ENCODE results near the gene LIPA. TPM values are rescaled to one million over a fixed set of nuclear protein-coding genes. Genes with fewer than 3 reads are reported as not detected.
"Not testable (repeated sequence)": the region's sequence is repeated elsewhere in the genome, so short reads cannot be mapped to it uniquely, and the experiment has no call there.

LIPA gene
- 40.9 and 55.0 TPM in 2 replicates for total RNA-seq

GRCh38 chr10:89251409-89252224 is at the start of gene LIPA:
Gene LIPA (minus strand): TSS chr10:89251775. CDS start chr10:89247648, 4,127 bp downstream.
- DNase-seq (ENCODE audit: low read depth, low spot score) = peak; percentile 88

GRCh38 chr10:89301232-89301631 is 49.7 kb upstream of the LIPA start:
- no peak for DNase-seq (ENCODE audit: low read depth, low spot score)

- no peak for DNase-seq (ENCODE audit: low read depth, low spot score)
These were observed 47.5 kb upstream of the LIPA start for GRCh38 chr10:89299031-89299430.

GRCh38 chr10:89297791-89298190 is 46.2 kb upstream of the LIPA start:
- no peak for DNase-seq (ENCODE audit: low read depth, low spot score)

GRCh38 chr10:89297356-89297755 is 45.8 kb upstream of the LIPA start:
- no peak for DNase-seq (ENCODE audit: low read depth, low spot score)

- no peak for DNase-seq (ENCODE audit: low read depth, low spot score)
These were observed 44.7 kb upstream of the LIPA start for GRCh38 chr10:89296220-89296648.

- DNase-seq (ENCODE audit: low read depth, low spot score) = no peak
These were observed 44.0 kb upstream of the LIPA start for GRCh38 chr10:89295597-89295996.

- DNase-seq (ENCODE audit: low read depth, low spot score) = no peak
These were observed 43.2 kb upstream of the LIPA start for GRCh38 chr10:89294721-89295239.

GRCh38 chr10:89285303-89285702 is 33.7 kb upstream of the LIPA start:
- not testable (repeated sequence) for DNase-seq (ENCODE audit: low read depth, low spot score)

- not testable (repeated sequence) for DNase-seq (ENCODE audit: low read depth, low spot score)
These were observed 33.1 kb upstream of the LIPA start for GRCh38 chr10:89284711-89285110.

GRCh38 chr10:89283936-89284475 is 32.4 kb upstream of the LIPA start:
- no peak for DNase-seq (ENCODE audit: low read depth, low spot score)

- DNase-seq (ENCODE audit: low read depth, low spot score) = no peak
These were observed 31.7 kb upstream of the LIPA start for GRCh38 chr10:89283025-89283935.

- DNase-seq (ENCODE audit: low read depth, low spot score) = no peak
These were observed 30.2 kb upstream of the LIPA start for GRCh38 chr10:89281606-89282395.

- DNase-seq (ENCODE audit: low read depth, low spot score) = no peak
These were observed 28.9 kb upstream of the LIPA start for GRCh38 chr10:89280508-89280907.

- peak; percentile 90 for DNase-seq (ENCODE audit: low read depth, low spot score)
These were observed 27.9 kb upstream of the LIPA start for GRCh38 chr10:89279421-89279869.

GRCh38 chr10:89278900-89279392 is 27.4 kb upstream of the LIPA start:
- DNase-seq (ENCODE audit: low read depth, low spot score) = no peak

GRCh38 chr10:89278034-89278535 is 26.5 kb upstream of the LIPA start:
- peak; percentile 95 for DNase-seq (ENCODE audit: low read depth, low spot score)

- DNase-seq (ENCODE audit: low read depth, low spot score) = no peak
These were observed 23.8 kb upstream of the LIPA start for GRCh38 chr10:89275383-89275782.

GRCh38 chr10:89274928-89275327 is 23.4 kb upstream of the LIPA start:
- DNase-seq (ENCODE audit: low read depth, low spot score) = no peak

GRCh38 chr10:89273680-89274079 is 22.1 kb upstream of the LIPA start:
- no peak for DNase-seq (ENCODE audit: low read depth, low spot score)

Measured in pulmonary artery endothelial cell (primary cell).